Astrocyte of the spinal cord (primary cell): ENCODE measurements around the gene ZNF236.

Source experiments
- DNase-seq: peaks from one replicate; pipeline ENCODE4 v3.0.0; 2011; ENCODE audit warnings: low read depth, low spot score
- H3K4me3 ChIP-seq: 2 replicates; pipeline ENCODE4 v1.5.1; 2011; ENCODE audit warnings: low read depth, mild to moderate bottlenecking, low read length, moderate library complexity
- CTCF ChIP-seq: IDR thresholded peaks from 2 replicates; pipeline ENCODE4 v1.5.1; 2012; ENCODE audit warnings: low read depth, mild to moderate bottlenecking, low read length, inconsistent platforms
- in situ Hi-C: cut with HindIII; loops from 2 replicates; pipeline ENCODE4 v1.10.0; 2017; ENCODE audit warnings: low sequenced_read_pairs

The ZNF236 gene

GRCh38 chr18:76855594-76855993, 33.2 kb downstream of the ZNF236 start:
- no peak for DNase-seq
- no peak overlapping the region for H3K4me3 ChIP-seq
- TF ChIP-seq CTCF = no peak
- in situ Hi-C loops = no loop called here

- no peak for TF ChIP-seq CTCF
- no peak overlapping the region for H3K4me3 ChIP-seq
- DNase-seq = no peak
- in situ Hi-C loops = no loop called here
Measured at GRCh38 chr18:76857476-76857875, 35.1 kb downstream of the ZNF236 start.

GRCh38 chr18:76859474-76860339, 37.4 kb downstream of the ZNF236 start:
- no peak for TF ChIP-seq CTCF
- in situ Hi-C loops = no loop called here
- no peak for DNase-seq
- no peak overlapping the region for H3K4me3 ChIP-seq

GRCh38 chr18:76860411-76860810, 38.1 kb downstream of the ZNF236 start:
- no peak overlapping the region for H3K4me3 ChIP-seq
- peak; percentile 73 for DNase-seq
- in situ Hi-C loops = no loop called here

GRCh38 chr18:76866666-76867065, 44.3 kb downstream of the ZNF236 start:
- H3K4me3 ChIP-seq = no peak overlapping the region
- DNase-seq = no peak
- TF ChIP-seq CTCF = no peak
- in situ Hi-C loops = no loop called here

More at GRCh38 chr18:76860411-76860810, 38.1 kb downstream of the ZNF236 start:
- TF ChIP-seq CTCF = no peak

GRCh38 chr18:76873311-76873710, 51.0 kb downstream of the ZNF236 start:
- in situ Hi-C loops = no loop called here
- H3K4me3 ChIP-seq = no peak overlapping the region
- no peak for TF ChIP-seq CTCF
- DNase-seq = no peak
